Measurements from ENCODE around the gene KIRREL1.

The KIRREL1 gene

DNA sequence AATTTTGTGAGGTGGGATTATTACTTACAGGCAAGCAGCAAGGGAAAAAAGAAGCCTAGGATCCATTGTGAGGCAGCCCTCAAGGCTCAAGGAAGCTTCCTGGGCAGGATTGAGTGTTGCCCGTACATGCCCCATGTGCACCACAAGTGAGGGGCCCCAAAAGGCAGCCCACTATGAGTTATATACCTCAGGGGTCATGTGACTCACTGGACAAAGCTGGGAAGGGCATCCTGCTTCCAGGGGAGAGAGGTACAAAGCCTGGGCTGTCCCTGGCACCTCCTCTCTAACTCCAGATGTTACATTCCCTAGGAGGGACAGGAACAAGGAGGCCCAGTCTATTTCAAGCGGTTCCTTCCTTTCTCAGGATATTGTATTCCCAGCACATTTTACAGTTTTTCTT is 153.3 kb downstream of the KIRREL1 start:
- no peak for DNase-seq (ENCODE audit: low read depth)

DNA sequence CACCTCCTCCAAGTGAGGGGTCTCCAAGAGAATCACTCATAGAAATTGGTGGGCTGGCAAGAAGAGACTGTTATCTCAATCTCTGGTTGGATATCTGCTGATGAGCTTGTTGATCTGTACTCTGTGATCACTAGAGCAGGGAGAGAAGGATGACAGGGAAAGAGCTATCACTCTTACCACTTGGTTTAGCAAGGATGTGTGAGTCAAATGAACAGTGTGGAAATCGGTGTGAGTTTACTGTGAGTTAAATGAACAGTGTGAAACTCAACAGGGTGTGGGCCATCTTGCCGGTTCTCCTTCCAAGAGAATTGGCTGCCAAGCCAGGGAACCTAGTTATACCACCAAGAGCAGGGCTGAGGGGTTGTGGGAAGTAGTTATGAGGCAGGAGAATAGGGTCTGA is 154.0 kb downstream of the KIRREL1 start:
- no peak for DNase-seq (ENCODE audit: low read depth)

GRCh38 chr1:158147869-158148268 is 154.4 kb downstream of the KIRREL1 start:
- DNase-seq (ENCODE audit: low read depth), result no peak

- no peak for DNase-seq (ENCODE audit: low read depth)
These were observed 155.0 kb downstream of the KIRREL1 start for GRCh38 chr1:158148468-158148867.

GRCh38 chr1:158149175-158149574 is 155.7 kb downstream of the KIRREL1 start:
- DNase-seq (ENCODE audit: low read depth), result no peak

All from fibroblast of the conjunctiva (primary cell).